Measurements from ENCODE around the gene TRPM3. TPM values are rescaled to one million over a fixed set of nuclear protein-coding genes. Genes with fewer than 3 reads are reported as not detected.

The TRPM3 gene
- total and polyA plus RNA-seq, 2 donors (not counting 1 experiment from before 2014, with no cell fraction given) = not detected

DNA sequence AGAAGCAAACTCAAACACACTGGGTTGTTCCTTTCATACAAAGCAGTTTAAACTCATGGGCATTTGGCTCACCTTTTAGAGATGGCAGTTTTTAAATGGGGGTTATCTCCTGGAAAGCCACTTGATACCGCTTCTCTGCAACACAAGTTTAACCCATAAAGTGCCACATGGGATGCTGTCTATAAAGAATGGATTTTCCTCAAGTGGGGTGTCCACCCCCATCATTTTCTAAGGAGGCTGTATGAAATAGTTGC lies 528 bp upstream of the TRPM3 start:
- H3K4me3 Mint-ChIP-seq = no peak overlapping the region
- CTCF ChIA-PET = no interaction called here
- H4K20me1 ChIP-seq (ENCODE audit: control insufficient read depth, insufficient read depth, low read length, poor library complexity, severe bottlenecking) = no peaks in the 10 kb centered on the region
- no peaks in the 10 kb centered on the region for H3K79me2 ChIP-seq (ENCODE audit: control insufficient read depth, insufficient read depth, low read length)
- ATAC-seq (ENCODE audit: low read depth) = no peak
- H3K27ac Mint-ChIP-seq = no peak overlapping the region
- no peaks in the 10 kb centered on the region for H3K36me3 ChIP-seq (replicated peaks in 1 of 2; ENCODE audit: control extremely low read depth in 1 of 2, control insufficient read depth in 1 of 2, extremely low read depth in 1 of 2, insufficient read depth in 2 of 2, low read length in 1 of 2)
- H3K27me3 ChIP-seq (replicated peaks in 1 of 4; ENCODE audit: control extremely low read depth in 1 of 4, control insufficient read depth in 3 of 4, insufficient read depth in 4 of 4, low read length in 3 of 4) = peaks cover 0 to 3% (median 0%) of the 10 kb centered on the region in 4 experiments
- no peaks in the 10 kb centered on the region for H3K9me3 Mint-ChIP-seq (ENCODE audit: insufficient read depth)
- DNase-seq = no peak
- H3K4me2 ChIP-seq (replicated peaks; ENCODE audit: low read depth, low read length, poor library complexity, severe bottlenecking) = no peak overlapping the region
- H3K27ac ChIP-seq (ENCODE audit: low read length in 2 of 2) = no peak overlapping the region
- H2AFZ ChIP-seq (ENCODE audit: insufficient read depth, low read depth, low read length, poor library complexity, severe bottlenecking) = no peak overlapping the region
- WGBS (ENCODE audit: insufficient coverage) = no CpG with 5 or more reads among the region's 1 CpG
- TF ChIP-seq, protein P1, sequence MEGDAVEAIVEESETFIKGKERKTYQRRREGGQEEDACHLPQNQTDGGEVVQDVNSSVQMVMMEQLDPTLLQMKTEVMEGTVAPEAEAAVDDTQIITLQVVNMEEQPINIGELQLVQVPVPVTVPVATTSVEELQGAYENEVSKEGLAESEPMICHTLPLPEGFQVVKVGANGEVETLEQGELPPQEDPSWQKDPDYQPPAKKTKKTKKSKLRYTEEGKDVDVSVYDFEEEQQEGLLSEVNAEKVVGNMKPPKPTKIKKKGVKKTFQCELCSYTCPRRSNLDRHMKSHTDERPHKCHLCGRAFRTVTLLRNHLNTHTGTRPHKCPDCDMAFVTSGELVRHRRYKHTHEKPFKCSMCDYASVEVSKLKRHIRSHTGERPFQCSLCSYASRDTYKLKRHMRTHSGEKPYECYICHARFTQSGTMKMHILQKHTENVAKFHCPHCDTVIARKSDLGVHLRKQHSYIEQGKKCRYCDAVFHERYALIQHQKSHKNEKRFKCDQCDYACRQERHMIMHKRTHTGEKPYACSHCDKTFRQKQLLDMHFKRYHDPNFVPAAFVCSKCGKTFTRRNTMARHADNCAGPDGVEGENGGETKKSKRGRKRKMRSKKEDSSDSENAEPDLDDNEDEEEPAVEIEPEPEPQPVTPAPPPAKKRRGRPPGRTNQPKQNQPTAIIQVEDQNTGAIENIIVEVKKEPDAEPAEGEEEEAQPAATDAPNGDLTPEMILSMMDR (IDR thresholded peaks at IDR 0.05) = no peak
- no peak for TF ChIP-seq EZH2 (IDR thresholded peaks at IDR 0.05; ENCODE audit: borderline replicate concordance, insufficient read depth, low read depth, low read length, poor library complexity, severe bottlenecking)
- POLR2A ChIA-PET = no interaction called here
- H3K4me3 ChIP-seq (ENCODE audit: control extremely low read depth in 1 of 5, extremely low read depth in 1 of 5, insufficient read depth in 1 of 5, low read depth in 2 of 5, low read length in 4 of 5) = no peak overlapping the region
- peaks cover 0 to 3% (median 0%) of the 10 kb centered on the region in 3 donors for H3K9me3 ChIP-seq (ENCODE audit: control extremely low read depth in 1 of 3, control insufficient read depth in 2 of 3, insufficient read depth in 1 of 3, low read length in 2 of 3)
- no peak overlapping the region for H3K9ac ChIP-seq (ENCODE audit: low read length)
- H3K4me1 ChIP-seq (ENCODE audit: control insufficient read depth in 2 of 2, insufficient read depth in 2 of 2, low read length in 2 of 2) = no peaks in the 10 kb centered on the region
- H3K27me3 Mint-ChIP-seq = peaks cover 14% of the 10 kb centered on the region
- intact Hi-C loops (cut with micrococcal nuclease) = no loop called here
- no peaks in the 10 kb centered on the region for H3K4me1 Mint-ChIP-seq

DNA sequence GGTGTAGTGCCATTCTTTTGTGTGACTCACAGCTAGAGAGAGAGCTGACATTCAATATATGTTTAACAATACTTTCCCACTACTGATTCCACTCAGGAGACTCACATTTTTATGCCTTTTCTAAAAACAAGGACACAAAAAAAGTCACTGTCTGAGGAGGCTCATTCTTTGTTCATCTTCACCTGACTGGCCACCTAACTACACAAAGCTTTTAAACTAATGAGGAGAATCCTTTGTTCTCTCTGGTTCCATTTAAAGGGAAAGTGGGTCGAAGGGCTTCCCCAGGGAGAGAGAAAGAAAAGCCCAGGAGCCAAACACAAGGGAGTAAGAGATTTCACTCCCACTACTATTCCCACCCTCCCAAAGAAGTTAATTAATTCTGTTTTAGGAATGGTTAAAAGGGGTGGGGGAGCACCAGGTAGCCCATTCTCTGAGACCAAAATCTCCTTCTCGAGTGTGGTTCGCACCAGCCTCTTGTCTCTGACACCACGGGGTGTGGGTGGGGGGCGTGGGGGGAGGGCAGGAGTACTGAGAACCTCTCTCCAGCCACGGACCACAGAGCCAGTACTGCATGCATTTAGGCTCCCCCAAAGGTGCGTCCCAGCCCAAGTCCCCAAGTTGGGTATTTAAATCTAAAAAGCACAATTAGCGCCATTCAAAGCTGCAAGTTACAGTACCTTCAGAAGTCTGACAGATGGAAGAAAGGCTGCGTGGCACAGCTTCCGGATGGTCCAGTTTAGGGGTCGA lies 747 bp downstream of the TRPM3 start:
- POLR2A ChIA-PET = no interaction called here
- no peak overlapping the region for H3K4me3 Mint-ChIP-seq
- Histone ChIP-seq H3K36me3 (replicated peaks in 1 of 2; ENCODE audit: control extremely low read depth in 1 of 2, control insufficient read depth in 1 of 2, extremely low read depth in 1 of 2, insufficient read depth in 2 of 2, low read length in 1 of 2) (no peaks in the 10 kb centered on the region), H2AFZ (ENCODE audit: insufficient read depth, low read depth, low read length, poor library complexity, severe bottlenecking) (no peak overlapping the region), H3K27ac (ENCODE audit: low read length in 2 of 2) (no peak overlapping the region), H3K27me3 (replicated peaks in 1 of 4; ENCODE audit: control extremely low read depth in 1 of 4, control insufficient read depth in 3 of 4, insufficient read depth in 4 of 4, low read length in 3 of 4) (peaks cover 0 to 3% (median 0%) of the 10 kb centered on the region in 4 experiments), H3K4me2 (replicated peaks; ENCODE audit: low read depth, low read length, poor library complexity, severe bottlenecking) (no peak overlapping the region), H3K79me2 (ENCODE audit: control insufficient read depth, insufficient read depth, low read length) (no peaks in the 10 kb centered on the region), H3K9ac (ENCODE audit: low read length) (no peak overlapping the region), H4K20me1 (ENCODE audit: control insufficient read depth, insufficient read depth, low read length, poor library complexity, severe bottlenecking) (no peaks in the 10 kb centered on the region), H3K4me3 (ENCODE audit: control extremely low read depth in 1 of 5, extremely low read depth in 1 of 5, insufficient read depth in 1 of 5, low read depth in 2 of 5, low read length in 4 of 5) (no peak overlapping the region), H3K4me1 (ENCODE audit: control insufficient read depth in 2 of 2, insufficient read depth in 2 of 2, low read length in 2 of 2) (no peaks in the 10 kb centered on the region), H3K9me3 (ENCODE audit: control extremely low read depth in 1 of 3, control insufficient read depth in 2 of 3, insufficient read depth in 1 of 3, low read length in 2 of 3) (peaks cover 0 to 3% (median 0%) of the 10 kb centered on the region in 3 donors)
- H3K27me3 Mint-ChIP-seq = peaks cover 14% of the 10 kb centered on the region
- 71% methylated on average over 8 of the region's 11 CpGs for WGBS (ENCODE audit: insufficient coverage)
- DNase-seq (no peak), ATAC-seq (ENCODE audit: low read depth) (no peak)
- CTCF ChIA-PET = no interaction called here
- TF ChIP-seq EZH2 (IDR thresholded peaks at IDR 0.05; ENCODE audit: borderline replicate concordance, insufficient read depth, low read depth, low read length, poor library complexity, severe bottlenecking) = no peak
- TF ChIP-seq, protein P1 (IDR thresholded peaks at IDR 0.05) = no peak
- no peaks in the 10 kb centered on the region for H3K9me3 Mint-ChIP-seq (ENCODE audit: insufficient read depth)
- H3K27ac Mint-ChIP-seq = no peak overlapping the region
- intact Hi-C loops (cut with micrococcal nuclease) = no loop called here
- H3K4me1 Mint-ChIP-seq = no peaks in the 10 kb centered on the region
